Prostate gland (tissue), 2 donors: ENCODE data around the gene ZNF423. TPM values are rescaled to one million over a fixed set of nuclear protein-coding genes. Genes with fewer than 3 reads are reported as not detected.

ENCODE experiments used
- DNase-seq: peaks from one replicate; pipeline ENCODE4 v3.0.0-alpha.2; 2019; ENCODE audit warnings: low spot score
- H3K27ac ChIP-seq, 2 donors: fragments of 200-600 bp; sonication (generic); 2 replicates each; pipeline ENCODE4 v1.5.1; 2017 to 2019
- H3K27me3 ChIP-seq: fragments of 200-600 bp; sonication (generic); replicated peaks from 2 replicates; pipeline ENCODE4 v1.5.1; 2019; ENCODE audit not compliant: insufficient read depth
- H3K36me3 ChIP-seq, 2 donors: fragments of 200-600 bp; sonication (generic); 1 replicate in 1 of 2; 2 replicates in 1 of 2; pipeline versions ENCODE4 v1.5.1 to v1.8.1; 2017 to 2019
- H3K4me1 ChIP-seq: fragments of 200-600 bp; sonication (generic); replicated peaks from 2 replicates; pipeline ENCODE4 v1.5.1; 2019
- H3K4me3 ChIP-seq, 2 donors: fragments of 200-600 bp; sonication (generic); 2 replicates each; pipeline ENCODE4 v1.5.1; 2017 to 2019
- H3K9me3 ChIP-seq: fragments of 200-600 bp; sonication (generic); 2 replicates; pipeline ENCODE4 v1.5.1; 2017
- POLR2A ChIP-seq: fragments of 450-650 bp; IDR thresholded peaks from one replicate; pipeline ENCODE4 v1.6.1; 2016; ENCODE audit warnings: antibody characterized with exemption, mild to moderate bottlenecking
- POLR2AphosphoS5 ChIP-seq: sonication (generic); formaldehyde crosslinking; IDR thresholded peaks from one replicate; pipeline ENCODE4 v1.6.1; 2017; ENCODE audit warnings: antibody characterized with exemption
- WGBS: methylation state at CpG from one replicate; pipeline ENCODE4 v1.1.5; 2018; 5-methylcytosine and 5-hydroxymethylcytosine counted together
- intact Hi-C: fragments of 100-400 bp; cut with DNase I; formaldehyde crosslinking; loops from one replicate; pipeline ENCODE4 v1.14.2; 2022
- total RNA-seq, 2 donors: library from RNA; depleted of rRNA; stranded (reverse); fragments of >200 nt; gene quantifications; one replicate each; pipeline ENCODE4 v1.1.0, GENCODE V29; 2016
- TF ChIP-seq, protein P1 (sequence below), 4 experiments: fragments of 200-600 bp in 2 of 4; fragments of 450-650 bp in 2 of 4; sonication (generic) in 2 of 4; IDR thresholded peaks; 1 replicate in 3 of 4; 2 replicates in 1 of 4; pipeline ENCODE4 v1.5.1; 2016 to 2019; ENCODE audit warnings: antibody characterized with exemption in 4 of 4, mild to moderate bottlenecking in 2 of 4, moderate library complexity in 2 of 4

Gene ZNF423
- total RNA-seq, 2 donors from 2014 or later: 6.1 to 22.7 TPM

DNA sequence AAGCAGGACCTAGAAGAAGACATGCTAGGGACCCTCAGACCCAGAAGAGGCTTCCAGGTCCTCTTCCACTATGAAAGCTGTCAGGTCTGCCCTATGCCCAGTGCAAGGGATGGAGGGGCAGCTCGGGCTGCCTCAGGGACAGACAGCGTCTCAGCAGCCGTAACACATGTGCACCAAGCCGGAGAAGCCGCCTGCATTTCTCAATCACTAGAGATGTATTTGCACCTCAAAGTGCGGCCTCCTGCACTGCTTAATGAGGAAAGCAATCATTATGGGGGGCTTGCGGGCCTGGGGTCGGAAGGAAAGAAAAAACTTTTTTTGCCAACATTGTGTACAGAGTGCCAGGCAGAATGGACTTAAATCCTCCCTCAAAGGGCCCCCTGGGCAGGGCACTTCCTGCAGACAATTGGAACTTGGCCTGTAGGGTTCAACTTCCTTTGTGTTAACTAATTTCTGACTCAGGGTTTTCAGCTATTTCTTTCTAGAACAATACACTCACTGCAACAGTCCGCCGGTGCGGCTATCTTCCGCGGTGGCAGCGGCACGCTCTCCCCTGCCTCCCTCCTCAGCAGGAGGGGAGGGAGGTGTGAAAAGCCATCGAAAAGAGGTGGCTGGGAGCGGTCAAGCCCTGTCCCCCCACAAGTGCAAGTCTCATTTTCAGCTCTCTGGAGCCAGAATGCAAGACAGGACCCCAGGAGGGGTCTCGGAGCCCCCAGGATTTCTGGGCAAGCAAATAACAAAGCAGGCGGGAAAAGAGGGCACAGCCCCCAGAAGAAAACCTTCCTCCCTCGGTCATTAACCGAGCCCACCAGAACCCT lies 101.2 kb downstream of the ZNF423 start:
- no peak for DNase-seq
- Histone ChIP-seq H3K27me3 (no peaks in the 10 kb centered on the region), H3K4me3 (peak overlapping the region; percentile 14 to 18), H3K9me3 (no peaks in the 10 kb centered on the region), H3K36me3 (no peaks in the 10 kb centered on the region), H3K27ac (peak overlapping the region; percentile 37 to 42), H3K4me1 (no peaks in the 10 kb centered on the region)
- intact Hi-C loops: loop anchor here (5.0 kb wide), 3 partner anchors 103 to 262 kb away; partner anchors contain the start of gene ZNF423
- TF ChIP-seq, protein P1, sequence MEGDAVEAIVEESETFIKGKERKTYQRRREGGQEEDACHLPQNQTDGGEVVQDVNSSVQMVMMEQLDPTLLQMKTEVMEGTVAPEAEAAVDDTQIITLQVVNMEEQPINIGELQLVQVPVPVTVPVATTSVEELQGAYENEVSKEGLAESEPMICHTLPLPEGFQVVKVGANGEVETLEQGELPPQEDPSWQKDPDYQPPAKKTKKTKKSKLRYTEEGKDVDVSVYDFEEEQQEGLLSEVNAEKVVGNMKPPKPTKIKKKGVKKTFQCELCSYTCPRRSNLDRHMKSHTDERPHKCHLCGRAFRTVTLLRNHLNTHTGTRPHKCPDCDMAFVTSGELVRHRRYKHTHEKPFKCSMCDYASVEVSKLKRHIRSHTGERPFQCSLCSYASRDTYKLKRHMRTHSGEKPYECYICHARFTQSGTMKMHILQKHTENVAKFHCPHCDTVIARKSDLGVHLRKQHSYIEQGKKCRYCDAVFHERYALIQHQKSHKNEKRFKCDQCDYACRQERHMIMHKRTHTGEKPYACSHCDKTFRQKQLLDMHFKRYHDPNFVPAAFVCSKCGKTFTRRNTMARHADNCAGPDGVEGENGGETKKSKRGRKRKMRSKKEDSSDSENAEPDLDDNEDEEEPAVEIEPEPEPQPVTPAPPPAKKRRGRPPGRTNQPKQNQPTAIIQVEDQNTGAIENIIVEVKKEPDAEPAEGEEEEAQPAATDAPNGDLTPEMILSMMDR (IDR thresholded peaks at IDR 0.05): no peak
- TF ChIP-seq POLR2AphosphoS5: no peak
- no peak for TF ChIP-seq POLR2A
- WGBS: 35% methylated on average over 21 of the region's 21 CpGs

DNA sequence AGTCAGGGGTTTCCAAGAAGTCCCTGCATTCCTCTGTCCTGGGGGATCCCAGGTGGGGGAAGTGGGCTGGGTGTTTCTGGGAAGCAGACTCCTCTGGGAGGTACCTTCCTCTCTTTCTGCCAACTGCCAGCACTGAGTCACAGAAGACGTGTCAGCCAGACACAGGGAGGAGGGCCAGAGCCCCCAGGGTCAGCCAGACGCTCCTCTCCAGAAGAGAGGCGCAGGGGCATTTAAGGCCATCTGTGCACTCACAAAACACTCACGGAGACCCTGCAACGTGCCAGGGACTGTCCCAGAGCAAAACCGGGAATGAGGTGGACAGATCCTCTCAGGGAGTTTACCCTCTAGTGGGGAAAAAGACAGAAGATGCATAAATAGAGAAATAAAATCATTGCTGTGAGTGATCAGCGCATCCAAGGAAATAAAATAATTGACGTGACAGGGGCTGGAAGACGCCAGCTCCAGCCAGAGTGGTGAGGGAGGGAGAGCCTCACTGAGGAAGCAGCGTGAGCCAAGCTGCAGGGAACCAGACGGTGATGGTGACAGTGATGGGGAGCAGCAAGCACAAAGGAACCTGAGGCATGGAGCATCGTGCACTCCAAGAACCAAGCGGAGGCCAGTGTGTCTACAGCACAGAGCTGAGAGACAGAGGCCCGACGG lies 105.4 kb downstream of the ZNF423 start:
- Histone ChIP-seq H3K27ac (no peak overlapping the region), H3K4me1 (no peaks in the 10 kb centered on the region), H3K9me3 (no peaks in the 10 kb centered on the region), H3K4me3 (no peak overlapping the region), H3K27me3 (peaks cover 6% of the 10 kb centered on the region), H3K36me3 (no peaks in the 10 kb centered on the region)
- no peak for DNase-seq
- intact Hi-C loops: loop anchor here (5.0 kb wide), 1 partner anchor 107 kb away; the partner anchor contains the start of gene ZNF423
- WGBS: 57% methylated on average over 15 of the region's 15 CpGs
- no peak for TF ChIP-seq POLR2AphosphoS5
- TF ChIP-seq, protein P1 (IDR thresholded peaks at IDR 0.05): no peak

DNA sequence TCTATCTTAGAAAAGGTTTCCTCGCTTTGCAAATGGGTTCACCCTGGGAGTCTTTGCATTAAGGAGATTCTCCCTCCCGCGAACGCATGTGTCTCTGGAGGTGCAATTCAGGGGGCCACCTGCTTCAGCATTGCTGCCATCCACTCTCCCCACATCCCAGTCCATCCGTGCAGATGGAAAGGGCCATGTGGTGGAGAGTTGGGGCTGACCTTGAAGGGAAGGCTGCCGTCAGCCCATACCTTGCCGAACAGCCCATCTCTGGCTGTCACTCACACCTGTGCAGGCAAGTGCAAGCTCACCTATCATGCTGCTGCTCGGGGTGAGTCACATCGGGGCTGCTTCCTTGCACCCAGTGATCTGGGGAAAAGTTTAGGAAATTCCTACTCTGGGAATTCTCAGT lies 106.1 kb downstream of the ZNF423 start:
- Histone ChIP-seq H3K36me3 (no peaks in the 10 kb centered on the region), H3K27me3 (peaks cover 7% of the 10 kb centered on the region), H3K4me1 (no peaks in the 10 kb centered on the region), H3K4me3 (no peak overlapping the region), H3K27ac (no peak overlapping the region), H3K9me3 (no peaks in the 10 kb centered on the region)
- intact Hi-C loops: loop anchor here (5.0 kb wide), 1 partner anchor 107 kb away; the partner anchor contains the start of gene ZNF423
- TF ChIP-seq POLR2A: no peak
- TF ChIP-seq POLR2AphosphoS5: no peak
- TF ChIP-seq, protein P1 (IDR thresholded peaks at IDR 0.05): no peak
- no peak for DNase-seq
- WGBS: 78% methylated on average over 9 of the region's 9 CpGs

DNA sequence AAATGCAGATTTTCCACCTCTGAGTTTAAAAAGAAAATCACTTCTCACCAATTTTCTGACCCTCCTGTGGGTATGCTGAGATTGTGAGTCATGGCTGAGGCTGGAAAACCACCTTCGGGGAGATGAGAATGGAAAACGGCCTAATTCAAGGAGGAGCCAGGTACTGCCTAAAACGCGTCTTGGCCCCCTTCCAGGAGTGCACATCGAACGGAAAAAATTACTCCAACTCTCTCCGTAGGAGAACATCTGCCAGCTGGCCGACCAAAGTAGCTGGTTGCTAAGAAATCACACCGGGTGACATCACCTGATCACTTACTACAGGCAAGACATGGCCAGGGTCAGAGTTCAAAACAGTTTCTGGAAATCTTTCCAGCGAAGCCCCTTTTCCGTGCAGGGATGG lies 107.6 kb downstream of the ZNF423 start:
- no peaks in the 10 kb centered on the region for H3K4me1 ChIP-seq
- H3K27ac ChIP-seq: no peak overlapping the region
- no peaks in the 10 kb centered on the region for H3K36me3 ChIP-seq
- WGBS: 40% methylated on average over 11 of the region's 11 CpGs
- H3K27me3 ChIP-seq: peaks cover 7% of the 10 kb centered on the region
- H3K4me3 ChIP-seq: no peak overlapping the region
- H3K9me3 ChIP-seq: no peaks in the 10 kb centered on the region
- TF ChIP-seq POLR2A: no peak
- intact Hi-C loops: no loop called here
- DNase-seq: no peak

DNA sequence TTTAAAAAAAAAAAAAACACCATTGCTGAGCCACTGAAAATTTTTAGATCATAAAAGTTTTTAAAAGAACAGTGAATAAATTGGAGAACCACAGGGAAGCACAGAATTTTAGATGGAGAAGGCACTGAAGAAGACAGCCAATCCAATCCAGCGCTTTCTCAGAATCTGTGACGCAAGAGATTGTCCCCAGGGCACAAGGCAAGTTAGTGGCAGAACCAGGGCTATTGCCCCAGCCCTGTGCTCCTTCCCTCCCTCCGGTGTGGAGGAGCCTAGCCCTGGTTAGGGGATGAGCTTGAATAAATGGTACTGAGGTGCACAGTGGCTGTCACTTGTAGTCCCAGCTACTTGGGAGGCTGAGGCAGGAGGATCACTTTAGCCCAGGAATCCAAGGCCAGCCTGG lies 108.3 kb downstream of the ZNF423 start:
- Histone ChIP-seq H3K9me3 (no peaks in the 10 kb centered on the region), H3K27ac (no peak overlapping the region), H3K4me1 (no peaks in the 10 kb centered on the region), H3K27me3 (peaks cover 7% of the 10 kb centered on the region), H3K4me3 (no peak overlapping the region), H3K36me3 (no peaks in the 10 kb centered on the region)
- WGBS: 98% methylated on average over 3 of the region's 3 CpGs
- no peak for TF ChIP-seq POLR2AphosphoS5
- TF ChIP-seq, protein P1 (IDR thresholded peaks at IDR 0.05): no peak
- no peak for TF ChIP-seq POLR2A
- intact Hi-C loops: no loop called here
- DNase-seq: no peak
